D721Med (cell line): ENCODE data around the gene CPSF4L.
"Not testable (repeated sequence)": the region's sequence is repeated elsewhere in the genome, so short reads cannot be mapped to it uniquely, and the experiment has no call there.

Experiments
- DNase-seq: peaks from one replicate; pipeline ENCODE4 v3.0.0; 2011; ENCODE audit warnings: low spot score; ENCODE audit not compliant: insufficient read length
- FAIRE-seq: peaks from 2 replicates; lab custom pipeline; 2011; peaks lifted over from hg19 to GRCh38; lab: Jason Lieb, UNC
- CTCF ChIP-seq: IDR thresholded peaks from 2 replicates; pipeline ENCODE4 v1.5.1; 2012; ENCODE audit warnings: mild to moderate bottlenecking, control low read depth; ENCODE audit not compliant: insufficient read depth; ENCODE audit errors: missing control alignments

The CPSF4L gene

GRCh38 chr17:73268582-73269328 is 7.1 kb upstream of the CPSF4L start:
- FAIRE-seq (no peak), DNase-seq (no peak)
- no peak for TF ChIP-seq CTCF

GRCh38 chr17:73267648-73268537 is 6.2 kb upstream of the CPSF4L start:
- DNase-seq: no peak
- FAIRE-seq: no peak
- TF ChIP-seq CTCF: no peak

- no peak for TF ChIP-seq CTCF
- DNase-seq (no peak), FAIRE-seq (no peak)
Measured at GRCh38 chr17:73266796-73267195, 5.1 kb upstream of the CPSF4L start.

GRCh38 chr17:73265646-73266640 is 4.3 kb upstream of the CPSF4L start:
- FAIRE-seq: no peak
- no peak for TF ChIP-seq CTCF
- no peak for DNase-seq

- DNase-seq, FAIRE-seq: not testable (repeated sequence)
Measured at GRCh38 chr17:73264448-73264847, 2.8 kb upstream of the CPSF4L start.

- FAIRE-seq (no peak), DNase-seq (no peak)
- no peak for TF ChIP-seq CTCF
Measured at GRCh38 chr17:73262676-73263642, 1.3 kb upstream of the CPSF4L start.
